Measurements from ENCODE around the gene FGF14. TPM values are rescaled to one million over a fixed set of nuclear protein-coding genes. Genes with fewer than 3 reads are reported as not detected.

The FGF14 gene
- total RNA-seq, 1 donor from 2014 or later, result 0.23 TPM

GRCh38 chr13:102300379-102300778 lies 101.5 kb downstream of the FGF14 start:
- Histone ChIP-seq H3K27me3 (ENCODE audit: insufficient read depth, low read length) (no peaks in the 10 kb centered on the region), H3K9ac (ENCODE audit: low read length) (no peak overlapping the region), H3K79me2 (ENCODE audit: insufficient read depth, low read length) (no peaks in the 10 kb centered on the region), H3K36me3 (ENCODE audit: insufficient read depth, low read length) (no peaks in the 10 kb centered on the region), H3K4me2 (ENCODE audit: low read length) (no peak overlapping the region), H3K9me3 (ENCODE audit: insufficient read depth, low read depth, low read length) (no peaks in the 10 kb centered on the region), H3K4me1 (ENCODE audit: insufficient read depth, low read length) (no peaks in the 10 kb centered on the region), H3K4me3 (ENCODE audit: insufficient read depth, low read depth, low read length) (no peak overlapping the region), H3K27ac (ENCODE audit: low read depth, low read length) (no peak overlapping the region), H4K20me1 (ENCODE audit: insufficient read depth, low read length) (no peaks in the 10 kb centered on the region), H2AFZ (ENCODE audit: low read depth, low read length) (no peak overlapping the region)
- Mint-ChIP-seq H3K9me3 (ENCODE audit: unreplicated experiment) (no peaks in the 10 kb centered on the region), H3K27me3 (ENCODE audit: low read depth, unreplicated experiment) (no peaks in the 10 kb centered on the region), H3K4me1 (ENCODE audit: low read depth, unreplicated experiment) (no peaks in the 10 kb centered on the region), H3K4me3 (ENCODE audit: unreplicated experiment) (no peak overlapping the region), H3K27ac (ENCODE audit: unreplicated experiment) (no peak overlapping the region), H3K36me3 (ENCODE audit: low read depth, unreplicated experiment) (no peaks in the 10 kb centered on the region)
- TF ChIP-seq CTCF (IDR thresholded peaks at IDR 0.05; ENCODE audit: insufficient read depth, low read depth, low read length), result no peak
- no peak for TF ChIP-seq EZH2 (IDR thresholded peaks at IDR 0.05; ENCODE audit: insufficient read depth, low read length)
- no peak for DNase-seq (ENCODE audit: low read depth)
- FAIRE-seq, result no peak

GRCh38 chr13:102299366-102299765 lies 102.5 kb downstream of the FGF14 start:
- H3K36me3 ChIP-seq (ENCODE audit: insufficient read depth, low read length), result no peaks in the 10 kb centered on the region
- no peak overlapping the region for H3K4me3 Mint-ChIP-seq (ENCODE audit: unreplicated experiment)
- H3K9me3 ChIP-seq (ENCODE audit: insufficient read depth, low read depth, low read length), result no peaks in the 10 kb centered on the region
- no peaks in the 10 kb centered on the region for H4K20me1 ChIP-seq (ENCODE audit: insufficient read depth, low read length)
- no peak overlapping the region for H3K4me3 ChIP-seq (ENCODE audit: insufficient read depth, low read depth, low read length)
- H3K27ac Mint-ChIP-seq (ENCODE audit: unreplicated experiment), result no peak overlapping the region
- no peaks in the 10 kb centered on the region for H3K4me1 Mint-ChIP-seq (ENCODE audit: low read depth, unreplicated experiment)
- no peaks in the 10 kb centered on the region for H3K36me3 Mint-ChIP-seq (ENCODE audit: low read depth, unreplicated experiment)
- H3K27me3 ChIP-seq (ENCODE audit: insufficient read depth, low read length), result no peaks in the 10 kb centered on the region
- TF ChIP-seq CTCF (IDR thresholded peaks at IDR 0.05; ENCODE audit: insufficient read depth, low read depth, low read length), result no peak
- TF ChIP-seq EZH2 (IDR thresholded peaks at IDR 0.05; ENCODE audit: insufficient read depth, low read length), result no peak
- H3K27ac ChIP-seq (ENCODE audit: low read depth, low read length), result no peak overlapping the region
- H3K27me3 Mint-ChIP-seq (ENCODE audit: low read depth, unreplicated experiment), result no peaks in the 10 kb centered on the region
- no peaks in the 10 kb centered on the region for H3K9me3 Mint-ChIP-seq (ENCODE audit: unreplicated experiment)
- H3K79me2 ChIP-seq (ENCODE audit: insufficient read depth, low read length), result no peaks in the 10 kb centered on the region
- H2AFZ ChIP-seq (ENCODE audit: low read depth, low read length), result no peak overlapping the region
- DNase-seq (ENCODE audit: low read depth), result no peak
- H3K4me2 ChIP-seq (ENCODE audit: low read length), result no peak overlapping the region
- no peaks in the 10 kb centered on the region for H3K4me1 ChIP-seq (ENCODE audit: insufficient read depth, low read length)
- no peak overlapping the region for H3K9ac ChIP-seq (ENCODE audit: low read length)
- no peak for FAIRE-seq

GRCh38 chr13:102298051-102298450 lies 103.8 kb downstream of the FGF14 start:
- no peak overlapping the region for H3K27ac ChIP-seq (ENCODE audit: low read depth, low read length)
- no peak for TF ChIP-seq EZH2 (IDR thresholded peaks at IDR 0.05; ENCODE audit: insufficient read depth, low read length)
- TF ChIP-seq CTCF (IDR thresholded peaks at IDR 0.05; ENCODE audit: insufficient read depth, low read depth, low read length), result no peak
- H4K20me1 ChIP-seq (ENCODE audit: insufficient read depth, low read length), result no peaks in the 10 kb centered on the region
- Mint-ChIP-seq H3K36me3 (ENCODE audit: low read depth, unreplicated experiment) (no peaks in the 10 kb centered on the region), H3K4me1 (ENCODE audit: low read depth, unreplicated experiment) (no peaks in the 10 kb centered on the region), H3K27ac (ENCODE audit: unreplicated experiment) (no peak overlapping the region), H3K27me3 (ENCODE audit: low read depth, unreplicated experiment) (no peaks in the 10 kb centered on the region), H3K4me3 (ENCODE audit: unreplicated experiment) (no peak overlapping the region), H3K9me3 (ENCODE audit: unreplicated experiment) (no peaks in the 10 kb centered on the region)
- no peak for DNase-seq (ENCODE audit: low read depth)
- no peak overlapping the region for H2AFZ ChIP-seq (ENCODE audit: low read depth, low read length)
- H3K4me3 ChIP-seq (ENCODE audit: insufficient read depth, low read depth, low read length), result no peak overlapping the region
- no peaks in the 10 kb centered on the region for H3K36me3 ChIP-seq (ENCODE audit: insufficient read depth, low read length)
- no peaks in the 10 kb centered on the region for H3K79me2 ChIP-seq (ENCODE audit: insufficient read depth, low read length)
- no peak overlapping the region for H3K4me2 ChIP-seq (ENCODE audit: low read length)
- H3K9me3 ChIP-seq (ENCODE audit: insufficient read depth, low read depth, low read length), result no peaks in the 10 kb centered on the region
- no peak overlapping the region for H3K9ac ChIP-seq (ENCODE audit: low read length)
- FAIRE-seq, result no peak
- no peaks in the 10 kb centered on the region for H3K27me3 ChIP-seq (ENCODE audit: insufficient read depth, low read length)
- no peaks in the 10 kb centered on the region for H3K4me1 ChIP-seq (ENCODE audit: insufficient read depth, low read length)

Measured in astrocyte (in vitro differentiated cells and primary cell).